HG03354 (cell line): ENCODE measurements around the gene MKX.

ENCODE experiments used
- ATAC-seq: cut with Tn5 transposase; IDR thresholded peaks from one replicate; pipeline ENCODE4 v1.9.1; 2021; ENCODE audit warnings: mild to moderate bottlenecking; ENCODE audit not compliant: unreplicated experiment, poor library complexity, severe bottlenecking

The MKX gene

GRCh38 chr10:27743012-27743876, 2.4 kb downstream of the MKX start:
- ATAC-seq: no peak

- peak; percentile 93 for ATAC-seq
Measured at GRCh38 chr10:27742195-27743011, 3.2 kb downstream of the MKX start.

GRCh38 chr10:27741173-27742091, 4.2 kb downstream of the MKX start:
- ATAC-seq: no peak

- ATAC-seq: no peak
Measured at GRCh38 chr10:27736396-27736795, 9.2 kb downstream of the MKX start.

GRCh38 chr10:27730041-27730440, 15.6 kb downstream of the MKX start:
- no peak for ATAC-seq

- no peak for ATAC-seq
Measured at GRCh38 chr10:27728338-27728737, 17.3 kb downstream of the MKX start.

- ATAC-seq: no peak
Measured at GRCh38 chr10:27724287-27724686, 21.3 kb downstream of the MKX start.

GRCh38 chr10:27723436-27723835, 22.2 kb downstream of the MKX start:
- no peak for ATAC-seq

GRCh38 chr10:27720529-27720928, 25.1 kb downstream of the MKX start:
- no peak for ATAC-seq

- no peak for ATAC-seq
Measured at GRCh38 chr10:27719052-27719451, 26.6 kb downstream of the MKX start.

GRCh38 chr10:27717861-27718260, 27.8 kb downstream of the MKX start:
- no peak for ATAC-seq

- ATAC-seq: no peak
Measured at GRCh38 chr10:27717224-27717623, 28.4 kb downstream of the MKX start.

- ATAC-seq: no peak
Measured at GRCh38 chr10:27716521-27716920, 29.1 kb downstream of the MKX start.

GRCh38 chr10:27715505-27715904, 30.1 kb downstream of the MKX start:
- ATAC-seq: no peak

GRCh38 chr10:27714349-27714748, 31.3 kb downstream of the MKX start:
- ATAC-seq: no peak

- no peak for ATAC-seq
Measured at GRCh38 chr10:27713941-27714340, 31.7 kb downstream of the MKX start.

- ATAC-seq: no peak
Measured at GRCh38 chr10:27710014-27710413, 35.6 kb downstream of the MKX start.

GRCh38 chr10:27709304-27709703, 36.3 kb downstream of the MKX start:
- ATAC-seq: no peak

- no peak for ATAC-seq
Measured at GRCh38 chr10:27701938-27702537, 43.6 kb downstream of the MKX start.

- no peak for ATAC-seq
Measured at GRCh38 chr10:27699776-27700175, 45.8 kb downstream of the MKX start.
